Jurkat, Clone E6-1 (cell line): ENCODE results near the gene WDFY2.
A peak's percentile ranks its signal among the peaks of the same experiment; 100 is the strongest.

Experiments used
- DNase-seq: peaks from one replicate; pipeline ENCODE4 v3.0.0-alpha.2; 2011; ENCODE audit warnings: low read depth, low spot score
- H3K4me3 ChIP-seq: 2 replicates; pipeline ENCODE4 v1.5.1; 2011; ENCODE audit warnings: mild to moderate bottlenecking, low read length, control low read depth, moderate library complexity

The WDFY2 gene

DNA sequence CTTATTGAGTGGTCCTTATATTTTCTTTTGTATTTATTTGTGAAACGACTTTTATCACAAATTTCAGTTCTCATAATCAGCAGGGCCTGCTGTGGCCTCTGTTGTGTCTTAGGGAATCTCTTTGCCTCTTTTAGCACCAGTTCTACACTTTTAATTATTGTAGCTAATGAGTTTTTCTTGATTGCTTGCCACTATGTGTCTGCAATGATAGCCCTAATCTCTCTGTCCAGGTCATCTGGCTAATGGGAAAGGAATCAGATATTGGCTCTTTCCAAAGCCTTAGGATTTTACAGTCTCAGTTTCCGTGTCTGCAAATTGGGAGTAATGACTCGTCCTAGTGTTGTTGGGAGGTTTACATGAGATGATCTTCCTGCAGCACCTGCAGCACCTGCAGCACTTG is 10.2 kb downstream of the WDFY2 start:
- no peak for DNase-seq
- no peak overlapping the region for H3K4me3 ChIP-seq

DNA sequence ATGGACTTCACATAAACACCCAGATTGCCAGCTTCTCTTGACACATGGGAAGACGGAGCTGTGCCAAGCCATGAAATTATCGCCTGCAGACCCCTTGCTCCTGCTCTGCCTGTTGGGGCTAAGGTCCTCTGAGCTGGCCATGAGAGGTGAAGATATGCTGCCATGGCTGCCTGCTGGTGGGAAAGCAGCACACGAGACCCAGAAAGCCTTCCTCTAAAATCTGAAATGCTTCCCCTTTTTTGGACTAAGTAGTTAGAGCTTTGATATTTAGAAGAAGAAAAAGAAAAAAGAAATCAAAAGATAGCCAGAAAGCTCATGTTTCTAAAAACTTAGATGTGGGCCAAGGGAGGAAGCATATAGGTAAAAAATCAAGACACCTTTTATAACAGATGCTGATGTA is 11.2 kb downstream of the WDFY2 start:
- no peak overlapping the region for H3K4me3 ChIP-seq

DNA sequence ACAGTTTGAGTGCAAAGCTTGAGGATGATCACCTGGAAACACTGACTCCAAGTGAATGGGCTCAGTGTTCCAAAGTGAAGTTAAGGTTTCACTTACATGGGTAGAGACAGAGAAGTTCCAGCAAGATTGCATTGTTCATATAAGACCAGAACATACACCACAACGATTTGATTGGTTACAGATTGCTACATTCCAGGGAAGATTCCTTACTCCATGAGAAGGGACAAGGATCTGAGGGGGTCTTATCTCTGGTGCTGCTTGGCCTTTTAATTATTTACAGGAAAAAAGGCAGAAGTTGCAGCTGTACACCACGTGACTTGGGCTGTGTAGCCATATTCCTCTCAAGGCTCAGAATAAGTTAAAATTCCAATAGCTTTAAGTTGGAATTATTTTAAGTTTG is 12.3 kb downstream of the WDFY2 start:
- DNase-seq = no peak
- no peak overlapping the region for H3K4me3 ChIP-seq

More for the DNA sequence above, 11.2 kb downstream of the WDFY2 start:
- DNase-seq = no peak

DNA sequence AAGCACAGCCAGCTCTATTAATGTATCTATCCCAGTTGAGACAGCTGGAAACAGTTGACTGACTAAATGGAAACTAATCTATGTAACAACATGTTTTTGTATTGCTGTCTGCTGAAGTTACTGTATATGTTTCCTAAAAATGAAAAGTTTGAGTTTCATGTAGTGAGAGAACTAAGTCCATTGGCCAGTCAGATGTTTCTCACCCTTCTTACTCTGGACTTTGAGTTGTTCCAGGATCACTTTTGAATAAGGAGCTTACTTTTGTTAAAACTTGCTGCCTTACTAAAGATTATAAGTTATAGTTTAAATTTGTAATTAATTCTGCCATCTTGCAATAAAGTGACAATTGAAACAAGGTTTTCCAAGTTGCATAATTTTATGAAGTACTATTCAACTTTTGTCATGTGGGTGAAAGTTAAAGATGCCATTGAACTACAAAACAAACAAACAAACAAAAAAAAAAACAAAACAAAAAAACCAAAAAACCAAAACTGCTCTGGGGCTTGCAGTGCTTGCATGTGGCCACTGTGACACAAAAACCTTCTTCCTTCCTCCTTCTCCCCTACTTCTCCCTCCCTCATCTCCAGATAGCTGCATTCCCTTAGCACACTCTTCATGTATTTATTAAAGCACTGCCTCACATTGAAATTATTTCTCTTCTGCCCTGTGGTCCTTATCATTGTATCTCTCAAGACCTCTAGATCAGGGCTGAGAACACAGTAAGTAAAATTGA is 15.3 kb downstream of the WDFY2 start:
- no peak overlapping the region for H3K4me3 ChIP-seq
- DNase-seq = no peak

- DNase-seq = no peak
- H3K4me3 ChIP-seq = no peak overlapping the region
Observed at GRCh38 chr13:51600703-51601102, 16.4 kb downstream of the WDFY2 start.

DNA sequence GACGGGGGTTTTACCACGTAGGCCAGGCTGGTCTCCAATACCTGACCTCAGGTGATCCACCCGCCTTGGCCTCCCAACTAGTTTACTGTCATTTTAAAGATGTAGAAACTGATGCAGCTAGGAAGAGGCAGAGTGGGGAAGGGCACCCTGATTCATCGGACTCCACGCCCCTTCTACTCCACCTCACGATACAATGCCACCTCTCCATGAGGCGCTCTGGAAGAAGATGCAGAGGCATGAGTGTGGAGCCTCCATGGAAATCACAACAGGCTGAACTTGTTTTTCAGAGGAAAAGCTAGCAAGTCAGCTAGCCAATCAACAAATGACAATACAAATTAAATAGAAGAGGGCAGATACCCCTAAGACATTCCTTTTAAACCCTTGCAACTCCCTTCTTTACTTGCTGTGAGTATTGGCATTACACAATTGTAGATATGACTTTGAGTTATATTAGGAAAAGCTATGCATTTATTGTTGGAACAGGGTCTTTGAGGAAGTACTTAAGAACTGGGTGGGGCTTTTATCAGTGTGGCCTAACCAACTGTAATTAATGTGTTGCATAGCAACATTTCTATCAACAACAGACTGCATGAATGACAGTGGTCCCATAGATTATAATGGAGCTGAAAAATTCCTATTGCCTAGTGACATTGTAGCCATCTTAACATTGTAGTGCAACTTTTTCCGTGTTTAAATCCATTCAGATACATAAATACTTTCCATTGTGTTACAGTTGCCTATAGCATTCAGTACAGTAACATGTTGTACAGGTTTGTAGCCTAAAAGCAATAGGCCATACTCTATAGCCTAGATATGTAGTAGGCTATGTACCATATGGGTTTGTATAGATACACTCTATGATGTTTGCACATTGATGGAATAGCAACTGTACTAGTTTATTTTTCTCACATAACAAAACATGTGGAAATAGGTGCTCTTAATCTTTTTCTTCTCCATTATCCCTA is 17.6 kb downstream of the WDFY2 start:
- no peak overlapping the region for H3K4me3 ChIP-seq
- no peak for DNase-seq

GRCh38 chr13:51603716-51604115 is 19.5 kb downstream of the WDFY2 start:
- no peak for DNase-seq
- H3K4me3 ChIP-seq = no peak overlapping the region

- no peak for DNase-seq
- H3K4me3 ChIP-seq = no peak overlapping the region
Observed at GRCh38 chr13:51605698-51606097, 21.4 kb downstream of the WDFY2 start.

GRCh38 chr13:51607165-51607564 is 22.9 kb downstream of the WDFY2 start:
- no peak for DNase-seq
- H3K4me3 ChIP-seq = no peak overlapping the region

DNA sequence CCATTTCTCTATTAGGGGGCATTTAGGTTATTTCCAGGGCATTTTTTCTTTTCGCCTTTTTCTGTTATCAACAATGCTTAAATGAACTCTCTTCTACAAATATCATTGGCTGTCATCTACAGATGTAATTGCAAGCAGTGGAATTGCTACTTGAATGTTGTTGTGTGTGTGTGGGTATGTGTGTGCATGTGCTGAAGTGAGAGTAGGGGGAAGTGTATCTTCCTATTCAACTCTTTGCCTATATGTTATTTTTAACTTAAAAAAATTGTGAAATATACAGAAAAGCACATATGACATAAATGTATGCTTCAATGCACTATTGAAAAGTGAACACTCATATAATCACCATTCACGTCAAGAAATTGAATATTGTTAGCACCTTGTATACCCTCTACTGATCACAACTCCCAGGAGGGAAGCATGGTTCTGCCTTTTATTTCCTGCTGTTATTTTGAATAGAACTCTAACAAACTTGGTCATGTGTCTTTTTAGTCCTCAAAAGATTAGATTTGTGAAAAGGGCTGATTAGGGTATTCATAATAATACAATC is 24.7 kb downstream of the WDFY2 start:
- H3K4me3 ChIP-seq = no peak overlapping the region
- DNase-seq = no peak

DNA sequence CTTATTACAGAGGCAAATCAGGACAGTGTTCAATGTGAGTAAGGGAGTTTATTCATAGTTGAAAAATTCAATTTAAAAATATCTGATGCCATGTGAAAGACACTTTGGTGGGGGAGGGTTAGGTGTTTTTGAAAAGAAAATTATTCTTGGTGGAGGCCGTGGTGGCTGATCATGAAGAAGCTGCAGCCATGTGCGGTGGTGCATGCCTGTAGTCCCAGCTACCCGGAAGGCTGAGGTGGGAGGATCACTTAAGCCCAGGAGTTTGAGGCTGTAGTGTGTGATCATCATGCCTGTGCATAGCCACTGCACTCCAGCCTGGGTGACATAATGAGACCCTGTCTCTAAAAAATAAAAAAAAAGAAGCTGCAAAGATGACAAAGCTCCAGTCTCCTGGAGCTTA is 28.6 kb downstream of the WDFY2 start:
- no peak for DNase-seq

DNA sequence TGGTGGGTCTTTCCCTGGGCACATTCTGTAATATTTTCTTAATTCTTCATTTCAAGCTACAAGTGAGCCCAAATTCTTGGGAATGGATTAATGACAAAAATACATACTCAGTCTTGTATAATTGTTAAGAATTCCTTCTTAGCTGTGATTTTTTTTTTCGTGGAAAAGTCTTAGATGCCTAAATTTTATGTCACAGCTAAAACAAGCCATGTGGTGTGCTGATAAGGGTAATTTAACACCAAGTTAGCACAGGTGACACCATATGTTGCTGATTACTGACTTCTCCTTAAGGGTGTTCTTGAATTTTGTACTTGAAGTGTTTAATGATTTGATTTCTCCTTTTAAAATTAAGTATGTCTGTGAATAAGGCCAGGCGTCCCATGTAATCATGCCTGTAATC is 29.3 kb downstream of the WDFY2 start:
- no peak for DNase-seq
- no peak overlapping the region for H3K4me3 ChIP-seq

More for the DNA sequence above, 28.6 kb downstream of the WDFY2 start:
- no peak overlapping the region for H3K4me3 ChIP-seq

- DNase-seq = peak; percentile 76
Observed at GRCh38 chr13:51614350-51614786, 30.1 kb downstream of the WDFY2 start.

DNA sequence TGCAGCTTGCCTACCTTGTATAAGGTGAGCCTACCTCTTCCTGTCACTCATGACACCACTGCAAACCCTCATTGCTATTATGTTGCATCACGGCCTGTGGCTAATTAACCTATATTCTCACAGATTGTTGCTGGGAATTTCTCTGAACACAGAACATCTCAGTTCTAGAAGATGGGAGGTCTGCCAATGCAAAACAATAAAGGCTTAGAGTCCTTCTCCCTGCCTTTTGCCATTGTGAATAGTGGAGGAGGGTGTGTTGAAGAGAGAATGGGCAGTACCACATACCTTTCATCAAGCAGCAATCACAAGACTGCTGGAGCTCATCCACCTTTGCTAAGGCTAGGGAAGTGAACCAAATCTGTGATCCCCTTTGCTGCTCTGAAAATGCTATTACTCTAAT is 34.4 kb downstream of the WDFY2 start:
- no peak overlapping the region for H3K4me3 ChIP-seq
- no peak for DNase-seq

More at GRCh38 chr13:51614350-51614786, 30.1 kb downstream of the WDFY2 start:
- peak overlapping the region; percentile 40 for H3K4me3 ChIP-seq

DNA sequence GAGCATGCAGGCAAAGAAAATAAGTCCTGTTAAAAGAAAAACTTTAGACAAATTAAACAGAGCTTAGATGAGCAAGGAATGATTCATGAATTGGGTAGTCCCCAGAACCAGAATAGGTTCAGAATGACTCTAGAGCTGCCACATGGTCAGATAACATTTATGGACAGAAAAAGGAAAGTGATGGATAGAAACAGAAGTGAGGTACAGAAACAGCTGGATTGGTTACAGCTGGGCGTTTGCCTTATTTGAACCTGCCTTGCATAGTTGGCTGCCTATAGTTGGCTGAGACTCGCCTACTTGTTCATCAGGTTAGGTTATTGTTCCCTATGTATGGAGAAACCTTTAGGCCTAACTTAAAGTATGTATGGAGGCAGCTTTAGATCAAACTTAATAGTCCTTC is 35.4 kb downstream of the WDFY2 start:
- no peak overlapping the region for H3K4me3 ChIP-seq
- no peak for DNase-seq

DNA sequence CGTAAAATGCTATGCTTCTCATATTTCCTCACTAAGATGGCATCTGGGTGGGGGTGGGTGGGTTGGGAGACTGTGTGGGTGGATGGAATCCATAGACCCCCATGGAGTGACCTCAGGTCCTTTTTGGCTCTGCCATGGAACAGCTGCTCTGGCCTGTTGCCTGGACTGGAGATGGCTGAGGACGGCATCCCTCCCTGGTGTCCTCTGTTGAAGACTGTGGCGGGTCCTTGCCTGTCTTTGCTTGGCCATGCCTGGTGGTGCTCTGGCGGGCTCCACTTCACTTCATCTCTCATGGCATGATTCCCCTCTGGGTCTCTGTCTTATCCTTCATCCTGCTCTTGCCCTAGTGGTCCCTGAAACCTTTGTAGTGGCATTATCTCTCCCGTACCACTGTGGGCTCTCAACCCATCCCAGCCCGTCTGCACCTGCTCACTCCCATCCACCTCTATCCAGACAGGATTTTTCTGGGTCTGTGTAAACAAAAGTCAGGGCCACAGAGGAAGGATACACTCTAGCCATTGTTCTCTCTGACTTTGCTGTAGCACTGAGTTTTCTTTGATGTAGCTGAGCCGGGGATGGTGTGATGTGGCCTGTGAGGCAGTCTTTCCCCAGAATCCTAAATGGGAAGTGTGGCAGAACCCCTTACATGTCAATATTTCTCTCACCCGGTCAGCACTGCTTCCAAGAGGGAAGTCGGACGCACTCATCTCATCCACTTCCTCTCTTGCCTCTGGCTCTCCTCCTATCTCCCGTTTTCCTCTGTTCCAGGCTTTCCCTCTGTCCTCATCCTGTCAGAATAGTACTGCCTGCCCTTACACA is 36.1 kb downstream of the WDFY2 start:
- no peak for DNase-seq
- H3K4me3 ChIP-seq = no peak overlapping the region

DNA sequence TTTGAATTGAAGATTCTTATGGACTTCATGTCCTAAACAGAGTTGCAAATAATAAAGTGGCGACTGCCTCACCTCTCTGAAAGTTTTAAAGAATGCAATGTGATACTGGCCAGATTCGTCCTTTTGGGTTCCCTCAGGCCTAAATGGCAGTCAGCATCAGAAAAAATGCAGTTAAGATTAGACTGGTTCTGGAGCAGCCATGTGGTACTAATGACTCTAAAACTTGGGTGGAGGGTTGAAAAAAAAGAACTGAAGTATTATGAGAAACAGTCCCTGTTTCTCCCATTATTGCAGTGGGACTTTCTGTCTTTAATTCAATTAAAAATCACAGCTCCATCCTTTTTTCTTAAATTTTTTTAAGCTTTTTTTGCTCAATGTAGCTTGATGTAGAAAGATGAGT is 37.3 kb downstream of the WDFY2 start:
- no peak for DNase-seq
- H3K4me3 ChIP-seq = no peak overlapping the region

DNA sequence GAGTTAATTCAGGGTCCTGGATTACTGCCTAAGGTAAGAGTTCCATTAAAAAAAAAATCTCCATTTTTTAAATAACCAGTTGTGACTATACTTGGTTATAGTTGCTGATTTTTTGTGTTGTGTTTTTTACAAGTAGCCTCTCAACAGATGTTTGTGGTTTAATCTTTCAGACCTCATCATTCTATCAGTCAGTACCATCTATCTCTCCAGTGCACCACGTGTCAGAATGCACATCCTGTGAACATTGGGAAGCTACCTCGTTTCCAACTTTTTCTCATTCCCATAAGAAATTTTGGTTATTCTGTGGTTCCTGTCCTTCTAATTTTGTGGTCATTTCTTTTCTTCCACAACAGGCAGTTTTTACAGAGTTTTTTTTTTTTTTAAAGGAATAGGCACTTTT is 39.2 kb downstream of the WDFY2 start:
- DNase-seq = peak; percentile 32
- H3K4me3 ChIP-seq = no peak overlapping the region

- DNase-seq = no peak
- no peak overlapping the region for H3K4me3 ChIP-seq
Observed at GRCh38 chr13:51624207-51624606, 39.9 kb downstream of the WDFY2 start.
